Activated CD4-positive, alpha-beta memory T cell treated with anti-CD3 and anti-CD28 coated beads for 36 hours (primary cell): ENCODE measurements around the gene SYS1. TPM values are rescaled to one million over a fixed set of nuclear protein-coding genes. Genes with fewer than 3 reads are reported as not detected.
A peak's percentile ranks its signal among the peaks of the same experiment; 100 is the strongest.

Experiments used
- CTCF ChIA-PET: fragments of 350-600 bp; sonication (Branson Sonifier 250); formaldehyde crosslinking; loops from one replicate; lab custom pipeline; 2021; ENCODE audit warnings: antibody characterized with exemption, inconsistent platforms; lab: Charles Lee
- POLR2A ChIA-PET: fragments of 350-600 bp; sonication (Branson Sonifier 250); formaldehyde crosslinking; loops from one replicate; lab custom pipeline; 2021; ENCODE audit warnings: antibody characterized with exemption; lab: Charles Lee
- DNase-seq: peaks from one replicate; pipeline ENCODE4 v3.0.0-alpha.2; 2020
- H3K27ac Mint-ChIP-seq: one replicate; pipeline ENCODE4 v1.8.0; 2021; ENCODE audit warnings: mixed read lengths
- H3K27me3 Mint-ChIP-seq: one replicate; pipeline ENCODE4 v1.8.0; 2021; ENCODE audit warnings: mixed read lengths
- H3K36me3 Mint-ChIP-seq: one replicate; pipeline ENCODE4 v1.8.0; 2021; ENCODE audit warnings: mixed read lengths
- H3K4me1 Mint-ChIP-seq: one replicate; pipeline ENCODE4 v1.8.0; 2021; ENCODE audit warnings: low read depth, mixed read lengths
- H3K4me3 Mint-ChIP-seq: one replicate; pipeline ENCODE4 v1.8.0; 2021; ENCODE audit warnings: mild to moderate bottlenecking, mixed read lengths
- H3K9me3 Mint-ChIP-seq: one replicate; pipeline ENCODE4 v1.8.0; 2021; ENCODE audit warnings: mixed read lengths
- intact Hi-C: fragments of 100-400 bp; cut with micrococcal nuclease; formaldehyde crosslinking; loops from one replicate; pipeline ENCODE4 v1.15.1; 2023
- total RNA-seq, 2 experiments: library from RNA; stranded (reverse); gene quantifications; one replicate each; pipeline ENCODE4 v1.2.3, GENCODE V29; 2021

SYS1 gene
- total RNA-seq, 2 experiments from 2014 or later, result 19.9 to 24.8 TPM

GRCh38 chr20:45372241-45372640, 9.3 kb downstream of the SYS1 start:
- Mint-ChIP-seq H3K4me3 (no peak overlapping the region), H3K27ac (no peak overlapping the region), H3K36me3 (peaks cover 5% of the 10 kb centered on the region), H3K27me3 (no peaks in the 10 kb centered on the region), H3K9me3 (no peaks in the 10 kb centered on the region), H3K4me1 (peaks cover 33% of the 10 kb centered on the region)
- intact Hi-C loops, result no loop called here
- CTCF ChIA-PET, result interaction anchor here (1.0 to 21.4 kb wide), 11 partner anchors 11 to 399 kb away, joined by 3 to 503 read pairs (median 18); partner anchors contain the start of genes PIGT and SYS1
- POLR2A ChIA-PET, result interaction anchor here (1.2 to 2.1 kb wide), 2 partner anchors 9 kb away, joined by 3 to 19 read pairs; partner anchors contain the start of gene SYS1
- DNase-seq, result no peak

- no peak for DNase-seq
- CTCF ChIA-PET, result interaction anchor here (0.8 to 21.4 kb wide), 25 partner anchors 12 to 398 kb away, joined by 3 to 503 read pairs (median 14); partner anchors contain the start of genes PIGT and SYS1
- peaks cover 28% of the 10 kb centered on the region for H3K4me1 Mint-ChIP-seq
- no peaks in the 10 kb centered on the region for H3K9me3 Mint-ChIP-seq
- peak overlapping the region; percentile 79 for H3K4me3 Mint-ChIP-seq
- no peaks in the 10 kb centered on the region for H3K27me3 Mint-ChIP-seq
- H3K36me3 Mint-ChIP-seq, result peaks cover 4% of the 10 kb centered on the region
- POLR2A ChIA-PET, result interaction anchor here (1.1 to 2.5 kb wide), 6 partner anchors 10 to 65 kb away, joined by 4 to 19 read pairs (median 9); partner anchors contain the start of genes PIGT and SYS1
- peak overlapping the region; percentile 87 for H3K27ac Mint-ChIP-seq
- intact Hi-C loops, result loop anchor here (1.0 kb wide), 1 partner anchor 9 kb away; the partner anchor contains the start of gene SYS1
These were observed 9.8 kb downstream of the SYS1 start for GRCh38 chr20:45372646-45373352.

DNA sequence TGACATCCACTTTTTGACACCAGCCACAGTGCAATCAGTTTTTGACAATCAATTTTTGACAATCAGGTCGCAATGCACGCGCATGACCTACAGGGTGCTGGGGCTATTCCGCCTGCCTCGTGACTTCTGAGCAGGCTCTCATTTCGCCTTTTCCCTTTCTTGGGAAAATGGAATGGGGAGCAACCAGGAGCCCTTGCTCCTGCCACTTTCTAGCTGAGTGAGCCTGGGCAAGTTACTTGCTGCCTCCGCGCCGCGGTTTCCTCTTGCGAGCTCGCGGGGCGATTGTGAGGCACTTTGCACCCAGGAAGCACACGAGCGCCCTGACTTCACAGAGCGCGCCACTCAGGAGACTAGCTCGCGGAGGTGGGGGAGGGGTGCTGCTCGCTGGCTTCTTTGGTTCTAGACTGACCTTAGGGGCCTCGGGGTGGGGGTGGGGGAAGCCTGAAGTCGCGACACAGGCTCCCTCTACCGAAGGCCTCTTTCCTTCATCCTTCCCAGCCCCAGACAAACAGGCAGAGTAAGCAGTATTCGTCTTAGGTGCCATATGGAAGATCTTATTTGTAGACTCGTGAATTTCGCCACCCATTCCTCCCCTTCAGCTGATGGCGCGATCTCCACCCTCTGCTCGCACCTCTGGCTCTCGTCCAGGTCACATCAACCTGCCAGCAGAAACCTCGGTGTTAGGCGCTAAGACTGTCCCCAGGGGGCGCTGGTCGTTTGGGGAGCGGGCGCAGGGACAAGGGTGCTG, 10.6 kb downstream of the SYS1 start:
- Mint-ChIP-seq H3K4me1 (peaks cover 25% of the 10 kb centered on the region), H3K4me3 (peak overlapping the region; percentile 79)

DNA sequence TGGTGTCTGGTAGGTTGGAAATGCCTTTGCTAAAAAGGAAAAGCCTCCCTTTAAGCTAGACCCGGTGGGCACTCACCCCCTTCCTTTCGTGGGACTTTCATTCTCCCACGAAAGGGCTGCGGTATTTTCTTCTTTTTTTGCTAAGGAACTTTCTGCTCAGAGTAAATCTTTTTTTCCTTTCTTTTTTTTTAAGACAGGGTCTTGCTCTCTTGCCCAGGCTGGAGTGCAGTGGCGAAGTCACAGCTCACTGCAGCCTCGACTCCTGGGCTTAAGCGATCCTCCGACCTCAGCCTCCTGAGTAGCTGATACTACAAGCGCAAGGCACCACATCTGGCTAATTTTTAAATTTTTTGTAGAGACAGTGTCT, 11.1 kb downstream of the SYS1 start:
- ChIA-PET CTCF (interaction anchor here (0.6 to 21.4 kb wide), 36 partner anchors 12 to 609 kb away, joined by 3 to 503 read pairs (median 8); partner anchors contain the start of genes PIGT, SYS1 and WFDC10A), POLR2A (interaction anchor here (0.8 to 2.5 kb wide), 9 partner anchors 11 to 63 kb away, joined by 3 to 19 read pairs (median 6); partner anchors contain the start of genes PIGT and SYS1)
- no peak for DNase-seq
- Mint-ChIP-seq H3K27me3 (no peaks in the 10 kb centered on the region), H3K4me3 (no peak overlapping the region), H3K9me3 (no peaks in the 10 kb centered on the region), H3K36me3 (no peaks in the 10 kb centered on the region), H3K4me1 (peaks cover 20% of the 10 kb centered on the region), H3K27ac (no peak overlapping the region)
- intact Hi-C loops, result loop anchor here (1.0 kb wide), 1 partner anchor 63 kb away; no protein-coding TSS in a partner anchor

More for the DNA sequence above, 10.6 kb downstream of the SYS1 start:
- Mint-ChIP-seq H3K9me3 (no peaks in the 10 kb centered on the region), H3K36me3 (no peaks in the 10 kb centered on the region), H3K27ac (peak overlapping the region; percentile 87), H3K27me3 (no peaks in the 10 kb centered on the region)
- POLR2A ChIA-PET, result interaction anchor here (0.5 to 2.5 kb wide), 10 partner anchors 10 to 392 kb away, joined by 3 to 19 read pairs (median 6); partner anchors contain the start of genes PIGT and SYS1
- intact Hi-C loops, result loop anchor here (1.0 kb wide), 2 partner anchors 10 to 64 kb away; partner anchors contain the start of gene SYS1
- DNase-seq, result peak; percentile 94
- CTCF ChIA-PET, result interaction anchor here (0.6 to 21.4 kb wide), 41 partner anchors 12 to 610 kb away, joined by 3 to 503 read pairs (median 7); partner anchors contain the start of genes PIGT, SYS1 and WFDC10A

- Mint-ChIP-seq H3K9me3 (no peaks in the 10 kb centered on the region), H3K27ac (no peak overlapping the region), H3K36me3 (no peaks in the 10 kb centered on the region), H3K4me3 (no peak overlapping the region), H3K4me1 (peaks cover 20% of the 10 kb centered on the region), H3K27me3 (no peaks in the 10 kb centered on the region)
- POLR2A ChIA-PET, result interaction anchor here (1.5 to 2.5 kb wide), 2 partner anchors 13 to 62 kb away, joined by 3 to 15 read pairs; no protein-coding TSS in a partner anchor
- CTCF ChIA-PET, result interaction anchor here (1.0 to 21.4 kb wide), 11 partner anchors 11 to 396 kb away, joined by 3 to 503 read pairs (median 15); partner anchors contain the start of genes PIGT and SYS1
- no peak for DNase-seq
- intact Hi-C loops, result loop anchor here (1.0 kb wide), 1 partner anchor 62 kb away; no protein-coding TSS in a partner anchor
These were observed 12.0 kb downstream of the SYS1 start for GRCh38 chr20:45374966-45375365.

- intact Hi-C loops, result no loop called here
- Mint-ChIP-seq H3K36me3 (no peaks in the 10 kb centered on the region), H3K27ac (no peak overlapping the region), H3K27me3 (no peaks in the 10 kb centered on the region), H3K4me1 (peaks cover 16% of the 10 kb centered on the region), H3K9me3 (no peaks in the 10 kb centered on the region), H3K4me3 (no peak overlapping the region)
- POLR2A ChIA-PET, result no interaction called here
- no peak for DNase-seq
- CTCF ChIA-PET, result interaction anchor here (0.8 to 21.4 kb wide), 5 partner anchors 16 to 394 kb away, joined by 3 to 503 read pairs (median 41); partner anchors contain the start of gene SYS1
These were observed 14.3 kb downstream of the SYS1 start for GRCh38 chr20:45377269-45377668.

GRCh38 chr20:45378191-45378590, 15.2 kb downstream of the SYS1 start, which contains the start of gene TP53TG5:
TSS of gene TP53TG5 (minus strand) at chr20:45378325. CDS start at chr20:45378236, 89 bp downstream.
- no peak for DNase-seq
- CTCF ChIA-PET, result interaction anchor here (8.0 to 21.4 kb wide), 2 partner anchors 17 to 58 kb away, joined by 175 to 503 read pairs; partner anchors contain the start of gene SYS1
- H3K9me3 Mint-ChIP-seq, result no peaks in the 10 kb centered on the region
- intact Hi-C loops, result no loop called here
- peaks cover 10% of the 10 kb centered on the region for H3K4me1 Mint-ChIP-seq
- no peaks in the 10 kb centered on the region for H3K27me3 Mint-ChIP-seq
- H3K4me3 Mint-ChIP-seq, result no peak within 1 kb of the TSS
- no peaks in the 10 kb centered on the region for H3K36me3 Mint-ChIP-seq
- POLR2A ChIA-PET, result no interaction called here
- no peak within 1 kb of the TSS for H3K27ac Mint-ChIP-seq

DNA sequence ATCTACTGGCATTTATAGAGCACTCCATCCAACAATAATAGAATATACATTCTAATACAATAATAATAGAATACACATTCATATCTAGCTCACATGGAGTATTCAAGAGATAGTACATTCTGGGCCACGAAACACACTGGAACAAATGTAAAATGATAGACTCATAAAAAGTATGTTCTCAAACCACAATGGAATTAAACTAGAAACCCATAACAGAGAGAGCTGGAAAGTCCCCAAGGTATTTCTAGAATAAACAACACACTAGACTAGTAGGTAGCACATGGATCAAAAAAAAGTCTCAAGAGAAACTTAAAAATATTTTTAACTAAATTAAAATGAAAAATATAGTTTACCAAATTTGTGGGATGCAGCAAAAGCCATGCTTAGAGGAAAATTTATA, 24.3 kb downstream of the SYS1 start:
- intact Hi-C loops, result no loop called here
- Mint-ChIP-seq H3K9me3 (peaks cover 4% of the 10 kb centered on the region), H3K27ac (no peak overlapping the region), H3K36me3 (peaks cover 6% of the 10 kb centered on the region), H3K27me3 (no peaks in the 10 kb centered on the region), H3K4me1 (peaks cover 24% of the 10 kb centered on the region), H3K4me3 (no peak overlapping the region)
- ChIA-PET CTCF (interaction anchor here (1.0 to 1.8 kb wide), 6 partner anchors 14 to 63 kb away, joined by 3 to 18 read pairs (median 6); partner anchors contain the start of gene SYS1), POLR2A (interaction anchor here (1.1 to 1.2 kb wide), 2 partner anchors 13 to 28 kb away, joined by 3 read pairs; no protein-coding TSS in a partner anchor)
- DNase-seq, result no peak

DNA sequence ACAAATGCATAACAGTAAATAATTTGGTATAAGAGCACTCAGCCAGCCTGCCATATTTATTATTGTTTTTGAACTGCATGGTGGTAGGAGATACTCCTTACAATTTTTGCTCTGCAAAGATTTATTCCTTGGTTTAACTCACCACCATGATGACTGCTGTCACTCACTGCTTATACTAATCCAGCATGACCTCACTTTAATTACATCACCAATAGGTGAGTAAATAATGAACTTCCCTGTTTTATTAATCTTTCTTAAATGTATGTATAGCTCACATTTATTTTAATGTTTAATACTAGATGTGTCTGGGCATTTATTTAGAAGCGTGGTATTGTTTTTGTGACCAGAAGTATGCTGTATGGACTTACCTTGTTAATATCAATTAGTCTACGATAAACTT, 28.0 kb downstream of the SYS1 start:
- CTCF ChIA-PET, result interaction anchor here (3.8 kb wide), 1 partner anchor 17 kb away, joined by 18 read pairs; no protein-coding TSS in a partner anchor

DNA sequence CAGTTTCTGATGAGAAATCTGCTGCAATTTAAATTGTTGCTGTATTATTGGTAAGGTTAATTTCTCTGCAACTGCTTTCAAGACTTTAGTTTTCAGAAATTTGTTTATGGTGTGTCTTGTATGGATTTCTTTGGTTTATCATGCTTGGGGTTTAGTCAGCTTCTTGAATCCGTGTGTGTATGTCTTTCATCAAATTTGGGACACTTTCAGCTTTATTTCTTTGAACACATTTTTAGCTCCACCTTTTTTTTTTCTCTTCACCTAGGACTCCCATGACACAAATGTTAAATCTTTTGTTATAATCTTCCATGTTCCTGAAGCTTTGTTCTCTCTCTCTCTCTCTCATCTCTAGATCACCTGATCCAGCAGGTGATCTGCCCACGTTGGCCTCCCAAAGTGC, 28.6 kb downstream of the SYS1 start:
- intact Hi-C loops, result no loop called here
- ChIA-PET CTCF (interaction anchor here (1.6 to 3.8 kb wide), 2 partner anchors 18 to 29 kb away, joined by 5 to 18 read pairs; partner anchors contain the start of gene SYS1), POLR2A (no interaction called here)
- Mint-ChIP-seq H3K36me3 (peaks cover 6% of the 10 kb centered on the region), H3K27me3 (no peaks in the 10 kb centered on the region), H3K4me1 (peaks cover 24% of the 10 kb centered on the region), H3K9me3 (peaks cover 4% of the 10 kb centered on the region), H3K4me3 (no peak overlapping the region), H3K27ac (no peak overlapping the region)
- DNase-seq, result no peak

More for the DNA sequence above, 28.0 kb downstream of the SYS1 start:
- Mint-ChIP-seq H3K9me3 (peaks cover 4% of the 10 kb centered on the region), H3K27ac (no peak overlapping the region), H3K36me3 (peaks cover 6% of the 10 kb centered on the region), H3K27me3 (no peaks in the 10 kb centered on the region), H3K4me1 (peaks cover 24% of the 10 kb centered on the region), H3K4me3 (no peak overlapping the region)
- intact Hi-C loops, result no loop called here
- no peak for DNase-seq
- POLR2A ChIA-PET, result no interaction called here

DNA sequence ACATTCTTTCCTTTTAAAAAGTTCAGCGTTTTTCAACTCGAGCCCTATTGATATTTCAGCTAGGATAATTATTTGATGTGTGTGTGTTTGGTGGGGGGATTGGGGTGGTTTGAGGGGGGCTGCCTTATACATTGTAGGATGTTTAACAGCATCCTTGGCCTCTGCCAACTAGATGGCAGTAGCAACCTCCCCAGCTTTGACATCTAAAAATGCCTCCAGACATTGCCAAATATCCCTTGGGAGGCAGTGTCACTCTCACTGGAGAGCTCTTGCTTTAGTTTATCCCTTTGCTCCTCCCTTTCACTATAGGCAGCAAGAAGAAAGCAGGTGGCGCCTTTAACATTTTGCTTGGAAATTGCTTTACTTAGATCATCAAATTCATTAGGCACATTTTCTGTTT, 29.8 kb downstream of the SYS1 start:
- ChIA-PET CTCF (interaction anchor here (0.6 to 3.8 kb wide), 3 partner anchors 19 to 44 kb away, joined by 3 to 18 read pairs (median 5); partner anchors contain the start of gene SYS1), POLR2A (no interaction called here)
- Mint-ChIP-seq H3K4me3 (no peak overlapping the region), H3K27ac (no peak overlapping the region), H3K4me1 (peaks cover 14% of the 10 kb centered on the region), H3K27me3 (no peaks in the 10 kb centered on the region), H3K36me3 (peaks cover 3% of the 10 kb centered on the region), H3K9me3 (no peaks in the 10 kb centered on the region)
- intact Hi-C loops, result no loop called here
- DNase-seq, result no peak
